Activated T-cell treated with anti-CD3 and anti-CD28 coated beads, Interleukin-2, amount 50 U/mL, for 72 hours (primary cell): ENCODE data around the gene CEACAM16. TPM values are rescaled to one million over a fixed set of nuclear protein-coding genes. Genes with fewer than 3 reads are reported as not detected.
A peak's percentile ranks its signal among the peaks of the same experiment; 100 is the strongest.

Source experiments
- ATAC-seq, 2 donors: fragments of 150-1000 bp; cut with Tn5 transposase; replicated peaks in 1 of 2; 2 replicates each; pipeline ENCODE4 v1.10.0; 2021; ENCODE audit warnings: moderate library complexity in 2 of 2, mild to moderate bottlenecking in 1 of 2
- DNase-seq, 2 donors: peaks; one replicate each; pipeline ENCODE4 v3.0.0; 2021 to 2022; ENCODE audit warnings: mixed read lengths in 1 of 2
- H3K27ac Mint-ChIP-seq: one replicate; pipeline ENCODE4 v1.8.0; 2022; ENCODE audit warnings: mild to moderate bottlenecking, moderate library complexity, mixed read lengths
- H3K27me3 Mint-ChIP-seq: one replicate; pipeline ENCODE4 v1.8.0; 2022; ENCODE audit warnings: low read depth, mixed read lengths
- H3K36me3 Mint-ChIP-seq, 2 donors: one replicate each; pipeline ENCODE4 v1.8.0; 2022; ENCODE audit warnings: mixed read lengths in 2 of 2, mild to moderate bottlenecking in 1 of 2; ENCODE audit not compliant: insufficient read depth in 2 of 2
- H3K4me1 Mint-ChIP-seq: one replicate; pipeline ENCODE4 v1.8.0; 2022; ENCODE audit warnings: low read depth, mixed read lengths
- H3K4me3 Mint-ChIP-seq, 2 donors: one replicate each; pipeline ENCODE4 v1.8.0; 2022; ENCODE audit warnings: mild to moderate bottlenecking in 2 of 2, mixed read lengths in 2 of 2, moderate library complexity in 2 of 2
- H3K9me3 Mint-ChIP-seq, 2 donors: one replicate each; pipeline ENCODE4 v1.8.0; 2022; ENCODE audit warnings: mixed read lengths in 2 of 2
- total RNA-seq, 2 donors: library from RNA; stranded (reverse); gene quantifications; one replicate each; pipeline ENCODE4 v1.2.3, GENCODE V29; 2022

CEACAM16 gene
- total RNA-seq, 2 donors from 2014 or later = not detected

DNA sequence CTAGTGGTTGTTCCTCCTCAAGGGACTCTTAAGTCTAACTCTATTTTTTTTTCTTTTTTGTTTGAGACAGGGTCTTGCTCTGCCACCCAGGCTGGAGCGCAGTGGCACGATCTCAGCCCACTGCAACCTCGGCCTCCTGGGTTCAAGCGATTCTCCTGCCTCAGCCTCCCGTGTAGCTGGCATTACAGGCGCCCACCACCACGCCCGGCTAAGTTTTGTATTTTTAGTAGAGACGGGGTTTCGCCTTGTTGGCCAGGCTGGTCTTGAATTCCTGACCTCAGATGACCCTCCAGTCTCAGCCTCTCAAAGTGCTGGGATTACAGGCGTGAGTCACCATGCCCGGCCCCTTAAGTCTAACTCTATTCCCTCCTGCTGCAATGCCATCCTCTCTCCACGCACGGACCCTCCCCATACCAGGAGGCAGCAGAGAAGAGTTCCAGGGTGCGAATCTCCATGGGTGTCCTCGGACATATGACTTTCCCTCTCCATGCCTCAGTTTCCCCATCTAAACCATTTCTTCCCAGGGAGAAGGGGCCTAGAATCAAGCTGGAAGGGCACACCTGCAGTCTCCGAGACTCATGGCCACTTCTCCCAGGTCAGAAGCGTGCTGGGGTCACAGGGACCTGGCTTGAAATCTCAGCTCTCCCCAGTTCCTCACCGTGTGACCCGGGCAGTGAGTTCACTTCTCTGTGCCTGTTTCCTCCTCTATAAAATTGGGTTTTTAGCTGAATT is 43.5 kb downstream of the CEACAM16 start:
- H3K27me3 Mint-ChIP-seq = peaks cover 9% of the 10 kb centered on the region
- H3K4me1 Mint-ChIP-seq = peaks cover 62% of the 10 kb centered on the region
- H3K27ac Mint-ChIP-seq = no peak overlapping the region
- no peaks in the 10 kb centered on the region for H3K36me3 Mint-ChIP-seq
- no peaks in the 10 kb centered on the region for H3K9me3 Mint-ChIP-seq
- no peak for DNase-seq
- H3K4me3 Mint-ChIP-seq = no peak overlapping the region
- ATAC-seq = no peak

DNA sequence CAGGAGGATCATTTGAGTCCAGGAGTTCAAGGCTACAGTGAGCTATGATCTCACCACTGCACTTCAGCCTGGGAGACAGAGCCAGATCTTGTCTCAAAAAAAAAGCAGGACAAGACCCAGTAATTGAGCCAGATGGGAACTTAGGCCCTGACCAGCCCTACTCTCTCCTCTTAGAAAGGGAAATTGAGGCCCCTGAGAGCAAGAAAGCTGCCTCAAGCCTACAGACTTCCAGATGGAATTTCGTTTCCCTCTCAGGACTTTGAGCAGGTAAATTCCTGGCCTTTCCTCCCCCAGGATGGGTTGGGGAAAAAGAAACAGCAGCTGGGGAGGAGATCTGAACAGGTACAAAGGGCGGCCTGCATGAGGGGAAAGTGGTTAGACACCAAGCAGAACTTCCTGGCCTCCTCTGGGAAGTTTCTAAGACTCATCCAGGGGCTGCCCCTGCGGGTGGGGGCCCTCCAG is 46.0 kb downstream of the CEACAM16 start:
- Mint-ChIP-seq H3K27ac (no peak overlapping the region), H3K9me3 (no peaks in the 10 kb centered on the region), H3K36me3 (peaks cover 9 to 11% of the 10 kb centered on the region in 2 donors), H3K4me3 (no peak overlapping the region), H3K27me3 (peaks cover 9% of the 10 kb centered on the region), H3K4me1 (peaks cover 56% of the 10 kb centered on the region)
- DNase-seq (no peak), ATAC-seq (no peak)

DNA sequence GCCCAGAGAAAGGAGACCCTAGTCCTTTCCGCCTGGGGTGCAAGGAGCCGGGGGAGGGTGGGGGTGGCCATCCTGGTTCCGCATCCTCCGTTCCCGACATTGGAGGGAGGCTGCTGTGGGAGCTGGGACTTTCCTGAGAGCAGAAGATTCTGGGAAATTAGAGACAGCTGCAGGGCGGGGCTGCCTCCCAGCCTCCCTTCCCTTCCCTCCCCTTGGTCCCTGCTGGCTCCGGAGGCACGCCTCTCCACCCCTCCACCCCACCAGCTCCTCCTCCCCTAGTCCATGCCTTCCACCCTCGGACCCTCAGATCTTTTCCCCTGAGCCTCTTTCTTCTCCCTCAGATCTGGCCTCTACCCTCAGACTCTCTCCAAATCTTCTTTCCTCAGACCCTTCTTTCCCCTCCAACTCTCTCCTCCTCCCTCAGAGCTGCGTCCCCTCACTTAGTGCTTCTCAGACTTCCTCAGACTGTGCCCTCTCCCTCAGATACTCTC is 46.4 kb downstream of the CEACAM16 start:
- no peak for DNase-seq
- H3K4me3 Mint-ChIP-seq = peak overlapping the region in 1 of 2 donors; percentile 5

DNA sequence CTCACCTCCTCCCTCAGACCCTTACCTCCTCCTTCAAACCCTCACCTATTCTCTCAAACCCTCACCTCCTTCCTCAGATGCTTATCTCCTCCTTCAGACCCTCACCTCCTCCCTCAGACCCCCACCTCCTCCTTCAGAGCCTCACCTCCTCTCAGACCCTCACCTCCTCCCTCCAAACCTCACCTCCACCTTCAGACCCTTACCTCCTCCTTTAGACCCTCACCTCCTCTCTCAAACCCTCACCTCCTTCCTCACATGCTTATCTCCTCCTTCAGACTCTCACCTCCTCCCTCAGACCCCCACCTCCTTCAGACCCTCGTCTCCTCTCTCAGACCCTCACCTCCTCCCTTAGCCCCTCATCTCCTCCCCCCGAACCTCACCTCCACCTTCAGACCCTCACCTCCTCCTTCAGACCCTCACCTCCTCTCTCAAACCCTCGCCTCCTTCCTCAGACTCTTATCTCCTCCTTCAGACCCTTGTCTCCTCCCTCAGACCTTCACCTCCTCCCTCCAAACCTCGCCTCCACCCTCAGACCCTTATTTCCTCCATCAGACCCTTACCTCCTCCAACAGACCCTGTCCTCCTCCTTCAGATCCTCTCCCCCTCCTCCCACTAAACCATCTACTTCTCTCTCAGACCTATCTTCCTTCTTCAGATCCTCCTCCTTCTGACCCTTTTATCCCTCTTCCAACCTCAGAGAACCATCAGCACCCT is 47.1 kb downstream of the CEACAM16 start:
- Mint-ChIP-seq H3K9me3 (no peaks in the 10 kb centered on the region), H3K27ac (peak overlapping the region; percentile 44), H3K36me3 (peaks cover 17 to 19% of the 10 kb centered on the region in 2 donors), H3K4me1 (peaks cover 63% of the 10 kb centered on the region), H3K27me3 (peaks cover 9% of the 10 kb centered on the region), H3K4me3 (peak overlapping the region; percentile 48 to 88)
- DNase-seq = no peak
- ATAC-seq = no peak

More for the DNA sequence above, 46.4 kb downstream of the CEACAM16 start:
- peaks cover 14% of the 10 kb centered on the region in 2 donors for H3K36me3 Mint-ChIP-seq
- no peak for ATAC-seq
- H3K27me3 Mint-ChIP-seq = peaks cover 9% of the 10 kb centered on the region
- H3K27ac Mint-ChIP-seq = peak overlapping the region; percentile 44
- H3K4me1 Mint-ChIP-seq = peaks cover 58% of the 10 kb centered on the region
- no peaks in the 10 kb centered on the region for H3K9me3 Mint-ChIP-seq

DNA sequence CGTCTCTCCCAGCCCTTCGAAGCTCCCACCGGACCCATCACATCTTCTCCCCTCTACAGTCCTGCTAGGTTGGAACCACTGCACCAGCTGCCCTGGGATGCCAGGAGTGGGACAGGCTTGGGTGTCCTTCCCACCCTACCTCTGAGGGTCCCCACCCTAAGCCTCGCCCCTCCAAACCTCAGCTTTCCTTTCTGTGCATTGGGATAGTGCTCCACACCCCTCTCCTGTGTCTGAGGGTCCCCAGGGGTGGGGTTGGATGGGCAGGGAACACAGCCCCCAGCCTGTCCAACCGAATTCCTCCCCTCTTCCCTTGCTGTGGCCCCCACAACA is 47.6 kb downstream of the CEACAM16 start:
- H3K9me3 Mint-ChIP-seq = no peaks in the 10 kb centered on the region
- H3K4me3 Mint-ChIP-seq = peak overlapping the region; percentile 82 to 88
- H3K27ac Mint-ChIP-seq = peak overlapping the region; percentile 44

DNA sequence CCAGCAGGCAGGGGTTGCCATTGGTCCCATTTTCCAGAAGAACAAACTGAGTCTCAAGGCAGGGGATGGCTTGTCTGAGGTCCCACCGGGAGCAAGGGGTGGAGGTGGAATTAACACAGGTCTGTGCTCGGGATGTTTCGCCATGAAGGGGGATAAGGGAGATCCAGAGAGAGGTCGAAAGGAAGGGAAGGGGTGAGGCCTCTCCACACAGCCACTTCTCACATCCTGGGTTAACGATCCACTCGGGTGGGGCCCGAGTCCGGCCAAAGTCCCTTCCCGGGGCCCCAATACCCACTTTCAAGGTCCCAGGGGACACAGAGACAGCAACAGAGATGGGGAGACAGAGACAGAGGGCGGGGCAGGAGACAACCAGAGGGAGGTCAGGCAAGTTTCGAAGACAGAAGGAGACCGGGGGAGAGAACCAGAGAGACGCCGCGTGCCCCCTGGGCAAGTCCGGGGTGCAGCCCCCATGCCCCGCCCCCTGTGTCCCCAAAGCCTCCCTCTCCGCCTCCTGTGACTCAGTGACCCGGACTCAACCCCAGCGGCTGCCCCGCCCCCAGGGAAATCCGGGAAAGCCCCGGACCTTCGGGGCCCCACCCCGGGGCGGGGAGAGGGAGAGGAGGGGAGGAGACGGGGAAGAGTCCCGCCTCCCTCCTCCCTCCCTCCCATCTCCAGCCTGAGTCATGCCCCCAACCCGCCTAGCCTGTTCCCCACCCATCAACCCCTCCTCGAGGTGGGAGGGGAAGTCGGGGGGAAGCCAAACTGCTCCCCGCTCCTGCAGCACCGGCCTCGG is 48.2 kb downstream of the CEACAM16 start:
- peak; percentile 76 to 78 for ATAC-seq
- DNase-seq = peak; percentile 91 to 97
- Mint-ChIP-seq H3K4me3 (peak overlapping the region; percentile 82 to 88), H3K27me3 (peaks cover 9% of the 10 kb centered on the region), H3K4me1 (peaks cover 66% of the 10 kb centered on the region), H3K36me3 (peaks cover 22 to 28% of the 10 kb centered on the region in 2 donors), H3K9me3 (no peaks in the 10 kb centered on the region), H3K27ac (peak overlapping the region; percentile 83)

More for the DNA sequence above, 47.6 kb downstream of the CEACAM16 start:
- peaks cover 9% of the 10 kb centered on the region for H3K27me3 Mint-ChIP-seq
- peaks cover 66% of the 10 kb centered on the region for H3K4me1 Mint-ChIP-seq
- ATAC-seq (no peak), DNase-seq (no peak)
- peaks cover 19 to 22% of the 10 kb centered on the region in 2 donors for H3K36me3 Mint-ChIP-seq

DNA sequence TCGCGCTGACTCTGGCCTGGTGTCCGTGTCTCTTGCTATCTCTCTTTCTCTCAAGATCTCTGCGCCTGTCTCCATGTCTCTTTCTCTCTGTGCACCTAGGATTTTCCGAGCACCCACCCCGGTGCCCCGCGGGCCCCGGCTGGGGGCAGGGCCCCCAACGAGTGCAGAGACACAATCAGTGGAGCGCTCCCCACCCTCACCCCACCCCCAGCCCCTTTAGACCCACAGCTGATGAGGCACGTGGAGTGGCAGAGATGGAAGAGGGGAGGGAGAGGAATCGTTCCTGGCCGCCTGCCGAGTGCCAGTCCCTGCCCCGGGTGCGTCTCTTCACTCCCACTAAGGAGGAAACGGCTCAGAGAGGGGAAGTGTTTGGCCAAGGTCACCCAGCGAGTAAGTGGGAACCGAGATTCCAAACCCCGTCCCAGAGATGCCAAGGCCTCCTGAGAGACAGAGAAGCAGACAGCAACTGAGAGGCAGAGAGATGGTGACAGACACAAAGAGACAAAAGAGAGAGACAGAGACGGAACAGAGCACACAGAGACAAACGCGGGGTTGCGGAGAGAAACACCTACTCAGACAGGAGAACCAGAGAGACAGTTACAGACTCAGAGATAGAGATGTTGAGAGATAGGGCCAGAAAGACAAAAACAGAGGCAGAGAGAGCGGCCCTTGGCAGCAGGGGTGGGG is 48.9 kb downstream of the CEACAM16 start:
- peak; percentile 51 to 67 for ATAC-seq
- Mint-ChIP-seq H3K4me1 (peaks cover 66% of the 10 kb centered on the region), H3K27ac (peak overlapping the region; percentile 83), H3K27me3 (peaks cover 9% of the 10 kb centered on the region), H3K4me3 (peak overlapping the region; percentile 82 to 88), H3K36me3 (peaks cover 29 to 35% of the 10 kb centered on the region in 2 donors), H3K9me3 (no peaks in the 10 kb centered on the region)
- peak in 1 of 2 donors; percentile 51 for DNase-seq

DNA sequence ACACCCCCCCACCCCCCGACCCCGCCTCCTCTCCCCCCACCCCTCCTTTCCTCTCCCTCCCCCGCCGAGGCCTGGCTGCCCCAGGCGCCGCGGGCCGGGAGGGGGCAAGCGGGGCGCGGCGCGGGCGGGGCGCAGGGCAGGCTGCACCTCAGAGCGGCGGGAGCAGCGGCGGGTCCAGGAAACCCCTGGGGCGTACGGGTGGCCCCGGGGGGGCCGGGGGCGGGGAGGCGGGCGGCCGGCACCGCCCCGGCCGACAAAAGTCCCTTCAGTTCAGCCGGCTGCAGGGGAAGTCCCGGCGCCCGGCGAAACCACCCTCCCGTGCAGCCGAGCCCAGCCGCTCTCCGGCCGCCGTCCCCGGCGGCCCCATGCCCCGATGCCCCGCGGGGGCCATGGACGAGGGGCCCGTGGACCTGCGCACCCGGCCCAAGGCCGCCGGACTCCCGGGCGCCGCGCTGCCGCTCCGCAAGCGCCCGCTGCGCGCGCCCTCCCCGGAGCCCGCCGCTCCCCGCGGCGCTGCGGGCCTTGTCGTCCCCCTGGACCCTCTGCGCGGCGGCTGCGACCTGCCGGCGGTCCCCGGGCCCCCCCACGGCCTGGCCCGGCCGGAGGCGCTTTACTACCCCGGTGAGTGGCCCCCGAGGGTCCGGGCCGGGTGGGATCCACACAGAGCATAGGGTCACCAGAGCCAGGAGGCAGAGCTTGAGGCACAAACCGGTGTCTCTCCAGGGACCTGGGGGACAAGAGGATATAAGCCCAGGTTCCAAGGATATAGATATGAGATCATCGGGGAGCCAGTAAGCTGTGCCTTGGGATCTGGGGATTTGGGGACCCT is 49.7 kb downstream of the CEACAM16 start, which contains the start of gene BCL3:
Gene BCL3 (plus strand): TSS at position 283 of the 829 bp plus-strand sequence. CDS start 83 bp downstream, at position 366.
- Mint-ChIP-seq H3K4me1 (peaks cover 69% of the 10 kb centered on the region), H3K9me3 (no peaks in the 10 kb centered on the region), H3K36me3 (peaks cover 29 to 38% of the 10 kb centered on the region in 2 donors), H3K27ac (peak within 1 kb of the TSS; percentile 93), H3K27me3 (peaks cover 9% of the 10 kb centered on the region), H3K4me3 (peak within 1 kb of the TSS; percentile 98 to 99)
- peak; percentile 90 to 91 for DNase-seq
- ATAC-seq = peak; percentile 65

DNA sequence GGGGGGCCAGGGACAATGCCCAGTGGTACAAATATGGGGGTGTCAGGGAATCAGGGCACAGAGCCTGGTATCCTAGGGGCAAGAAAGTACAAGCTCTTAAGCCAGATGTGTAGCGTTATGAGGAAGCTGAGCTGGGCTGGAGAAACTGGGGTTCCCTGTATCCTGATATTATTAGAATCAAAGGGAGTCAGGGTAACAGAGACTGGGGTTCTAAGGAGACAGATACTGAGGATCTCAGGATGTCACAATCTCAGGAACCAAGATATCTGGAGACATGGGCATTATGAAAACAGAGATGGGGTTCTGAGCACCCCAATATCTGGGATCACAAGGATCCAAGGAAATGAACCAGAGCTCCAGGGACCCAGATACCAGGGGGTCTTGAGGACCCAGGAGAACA is 50.3 kb downstream of the CEACAM16 start:
- peaks cover 69% of the 10 kb centered on the region for H3K4me1 Mint-ChIP-seq
- H3K27me3 Mint-ChIP-seq = peaks cover 9% of the 10 kb centered on the region
- DNase-seq (no peak), ATAC-seq (no peak)
- H3K27ac Mint-ChIP-seq = peak overlapping the region; percentile 93
- no peaks in the 10 kb centered on the region for H3K9me3 Mint-ChIP-seq
- H3K36me3 Mint-ChIP-seq = peaks cover 32 to 42% of the 10 kb centered on the region in 2 donors
- H3K4me3 Mint-ChIP-seq = peak overlapping the region; percentile 98 to 99

DNA sequence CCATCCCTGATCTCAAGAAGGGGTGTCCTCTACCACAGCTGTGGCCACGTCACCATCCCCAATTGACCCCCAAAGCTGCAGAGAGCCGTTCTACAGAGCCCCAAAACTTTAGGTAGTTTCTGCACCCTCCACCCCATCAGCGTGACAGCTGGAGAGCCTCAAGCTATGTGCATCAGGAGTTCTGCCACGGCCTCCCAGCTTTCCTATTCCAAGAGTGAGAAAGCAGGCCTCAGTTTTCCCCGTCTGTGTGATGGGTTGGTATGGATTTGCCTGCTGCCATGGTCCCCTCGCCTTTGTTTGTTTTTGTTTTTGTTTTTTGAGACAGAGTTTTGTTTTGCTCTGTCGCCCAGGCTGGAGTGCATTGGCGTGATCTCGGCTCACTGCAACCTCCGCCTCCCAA is 51.0 kb downstream of the CEACAM16 start:
- ATAC-seq (no peak), DNase-seq (no peak)
- Mint-ChIP-seq H3K4me3 (peak overlapping the region; percentile 98 to 99), H3K9me3 (no peaks in the 10 kb centered on the region), H3K27me3 (peaks cover 9% of the 10 kb centered on the region), H3K36me3 (peaks cover 36 to 45% of the 10 kb centered on the region in 2 donors), H3K4me1 (peaks cover 74% of the 10 kb centered on the region), H3K27ac (peak overlapping the region; percentile 93)

DNA sequence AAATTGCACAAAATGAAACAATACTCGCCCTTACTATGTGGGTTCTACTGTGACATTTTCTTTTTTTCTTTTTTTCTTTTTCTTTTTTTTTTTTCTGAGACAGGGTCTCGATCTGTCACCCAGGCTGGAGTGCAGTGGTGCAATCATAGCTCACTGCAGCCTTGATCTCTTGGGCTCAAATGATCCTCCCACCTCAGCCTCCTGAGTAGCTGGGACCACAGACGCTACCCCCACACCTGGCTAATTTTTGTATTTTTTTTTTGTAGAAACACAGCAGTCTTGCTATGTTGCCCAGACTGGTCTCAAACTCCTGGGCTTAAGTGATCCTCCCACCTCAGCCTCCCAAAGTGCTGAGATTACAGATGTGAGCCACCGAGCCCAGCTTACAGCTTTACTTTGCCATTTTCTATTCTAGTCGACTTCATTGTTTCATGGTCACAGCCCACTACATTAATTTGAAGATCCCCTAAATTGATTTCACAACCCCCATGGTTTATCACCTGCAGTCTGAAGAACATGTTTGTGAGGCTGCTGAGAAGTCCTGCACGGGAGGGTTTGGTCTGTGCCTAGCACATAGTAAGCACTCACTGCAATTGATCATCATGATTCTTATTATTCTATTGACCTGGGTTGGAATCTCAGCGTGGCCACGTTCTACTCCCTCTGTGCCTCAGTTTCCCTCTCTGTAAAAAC is 53.3 kb downstream of the CEACAM16 start:
- H3K27ac Mint-ChIP-seq = peak overlapping the region; percentile 88
- H3K36me3 Mint-ChIP-seq = peaks cover 38 to 46% of the 10 kb centered on the region in 2 donors
- DNase-seq (no peak), ATAC-seq (no peak)
- H3K9me3 Mint-ChIP-seq = no peaks in the 10 kb centered on the region
- peak overlapping the region; percentile 98 to 99 for H3K4me3 Mint-ChIP-seq
- H3K27me3 Mint-ChIP-seq = no peaks in the 10 kb centered on the region
- H3K4me1 Mint-ChIP-seq = peaks cover 65% of the 10 kb centered on the region
